Mononuclear cell (primary cell): ENCODE measurements around the gene BTG2. TPM values are rescaled to one million over a fixed set of nuclear protein-coding genes. Genes with fewer than 3 reads are reported as not detected.
"Not testable (repeated sequence)": the region's sequence is repeated elsewhere in the genome, so short reads cannot be mapped to it uniquely, and the experiment has no call there.

Experiments used
- H3K27me3 ChIP-seq: 2 replicates; pipeline ENCODE4 v1.6.0; 2011; ENCODE audit warnings: low read length, control low read depth; ENCODE audit not compliant: insufficient read depth
- H3K4me1 ChIP-seq: 2 replicates; pipeline ENCODE4 v1.5.1; 2011; ENCODE audit warnings: mild to moderate bottlenecking, low read length, control low read depth; ENCODE audit not compliant: insufficient read depth
- H3K4me3 ChIP-seq: 2 replicates; pipeline ENCODE4 v1.5.1; 2011; ENCODE audit warnings: mild to moderate bottlenecking, low read length, moderate library complexity
- H3K9me3 ChIP-seq: 2 replicates; pipeline ENCODE4 v1.5.1; 2011; ENCODE audit warnings: low read depth, mild to moderate bottlenecking, control low read depth, low read length
- total RNA-seq: library from RNA; depleted of rRNA; stranded (reverse); fragments of >200 nt; gene quantifications from one replicate; pipeline ENCODE4 v1.2.3, GENCODE V29; 2012

BTG2 gene
- total RNA-seq, 1 donor: 842 TPM

DNA sequence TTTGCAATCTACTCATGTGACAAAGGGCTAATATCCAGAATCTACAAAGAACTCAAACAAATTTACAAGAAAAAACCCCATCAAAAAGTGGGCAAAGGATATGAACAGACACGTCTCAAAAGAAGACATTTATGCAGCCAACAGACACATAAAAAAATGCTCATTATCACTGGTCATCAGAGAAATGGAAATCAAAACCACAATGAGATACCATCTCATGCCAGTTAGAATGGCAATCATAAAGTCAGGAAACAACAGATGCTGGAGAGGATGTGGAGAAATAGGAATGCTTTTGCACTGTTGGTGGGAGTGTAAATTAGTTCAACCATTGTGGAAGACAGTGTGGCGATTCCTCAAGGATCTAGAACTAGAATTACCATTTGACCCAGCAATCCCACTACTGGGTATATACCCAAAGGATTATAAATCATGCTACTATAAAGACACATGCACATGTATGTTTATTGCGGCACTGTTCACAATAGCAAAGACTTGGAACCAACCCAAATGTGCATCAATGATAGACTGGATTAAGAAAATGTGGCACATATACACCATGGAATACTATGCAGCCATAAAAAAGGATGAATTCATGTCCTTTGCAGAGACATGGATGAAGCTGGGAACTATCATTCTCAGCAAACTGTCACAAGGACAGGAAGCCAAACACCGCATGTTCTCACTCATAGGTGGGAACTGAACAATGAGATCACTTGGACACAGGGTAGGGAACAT is 8.9 kb downstream of the BTG2 start:
- H3K9me3 ChIP-seq, H3K27me3 ChIP-seq, H3K4me3 ChIP-seq: not testable (repeated sequence)
- H3K4me1 ChIP-seq: peaks cover 39% of the 10 kb centered on the region

GRCh38 chr1:203316626-203317093 is 11.3 kb downstream of the BTG2 start:
- Histone ChIP-seq H3K4me1 (peaks cover 41% of the 10 kb centered on the region), H3K9me3 (no peaks in the 10 kb centered on the region), H3K4me3 (no peak overlapping the region), H3K27me3 (no peaks in the 10 kb centered on the region)

GRCh38 chr1:203317429-203318228 is 12.3 kb downstream of the BTG2 start:
- no peak overlapping the region for H3K4me3 ChIP-seq
- H3K9me3 ChIP-seq: no peaks in the 10 kb centered on the region
- H3K27me3 ChIP-seq: no peaks in the 10 kb centered on the region
- H3K4me1 ChIP-seq: peaks cover 43% of the 10 kb centered on the region

GRCh38 chr1:203318229-203318517 is 12.9 kb downstream of the BTG2 start:
- Histone ChIP-seq H3K27me3 (no peaks in the 10 kb centered on the region), H3K4me3 (no peak overlapping the region), H3K4me1 (peaks cover 49% of the 10 kb centered on the region), H3K9me3 (no peaks in the 10 kb centered on the region)

DNA sequence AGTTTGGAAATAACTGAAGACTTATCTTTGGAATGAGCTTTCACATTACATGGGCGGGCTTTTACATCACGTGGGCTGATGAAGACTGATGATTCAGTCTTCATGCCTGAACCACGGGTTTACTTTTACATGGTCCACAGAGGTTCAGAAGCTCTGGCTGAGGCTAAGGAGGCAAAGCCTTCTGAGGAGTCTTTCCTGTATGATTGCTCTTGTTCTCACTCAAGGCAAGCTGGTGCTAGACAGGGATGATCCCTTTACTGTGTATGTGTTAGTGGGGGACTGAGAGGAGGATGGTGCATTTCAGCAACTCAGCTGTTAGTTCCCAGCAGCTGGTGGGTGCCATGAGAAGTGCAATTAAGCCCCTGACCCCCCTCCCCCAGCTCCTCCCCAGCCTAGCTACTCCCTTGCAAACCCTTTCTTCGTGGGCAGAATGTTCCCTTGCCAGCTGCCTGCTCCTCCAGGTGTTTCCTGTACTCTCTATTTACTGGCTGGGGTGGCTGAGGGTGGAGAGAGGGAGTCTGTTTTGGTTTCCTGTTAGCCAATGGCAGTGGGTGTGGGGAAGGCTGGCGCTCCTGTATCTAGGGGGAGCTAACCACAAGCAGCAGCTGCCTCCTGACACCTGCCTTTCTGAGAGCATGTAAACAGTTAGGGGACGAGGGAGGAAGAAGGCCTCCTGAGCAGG is 15.4 kb downstream of the BTG2 start:
- H3K4me3 ChIP-seq: no peak overlapping the region

GRCh38 chr1:203321273-203322052 is 16.1 kb downstream of the BTG2 start:
- Histone ChIP-seq H3K27me3 (no peaks in the 10 kb centered on the region), H3K4me3 (no peak overlapping the region), H3K9me3 (no peaks in the 10 kb centered on the region), H3K4me1 (peaks cover 82% of the 10 kb centered on the region)

More for the DNA sequence above, 15.4 kb downstream of the BTG2 start:
- Histone ChIP-seq H3K4me1 (peaks cover 74% of the 10 kb centered on the region), H3K27me3 (no peaks in the 10 kb centered on the region), H3K9me3 (no peaks in the 10 kb centered on the region)

GRCh38 chr1:203322500-203323179 is 17.3 kb downstream of the BTG2 start:
- H3K9me3 ChIP-seq: no peaks in the 10 kb centered on the region

DNA sequence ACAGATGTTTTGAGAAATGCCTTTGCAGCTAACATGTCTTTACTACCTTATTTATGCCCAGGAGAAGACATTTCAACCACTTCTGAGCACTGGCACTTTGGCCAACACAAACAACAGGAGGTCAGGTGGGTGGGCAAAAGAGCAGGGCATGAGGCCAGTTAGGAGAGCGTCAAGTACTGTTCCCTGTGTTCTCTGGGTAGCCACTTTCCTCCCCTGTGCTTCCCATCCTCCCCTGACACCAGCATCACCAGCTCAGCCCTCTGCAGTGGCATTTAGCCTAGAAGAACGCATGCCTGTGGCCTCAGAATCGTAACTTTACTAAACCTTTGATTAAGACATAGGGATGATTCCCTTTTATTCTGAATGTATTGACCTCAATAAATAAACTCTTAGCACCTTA is 18.3 kb downstream of the BTG2 start:
- no peaks in the 10 kb centered on the region for H3K27me3 ChIP-seq
- H3K4me3 ChIP-seq: no peak overlapping the region
- H3K4me1 ChIP-seq: peaks cover 95% of the 10 kb centered on the region
- H3K9me3 ChIP-seq: no peaks in the 10 kb centered on the region

More at GRCh38 chr1:203322500-203323179, 17.3 kb downstream of the BTG2 start:
- no peak overlapping the region for H3K4me3 ChIP-seq
- no peaks in the 10 kb centered on the region for H3K27me3 ChIP-seq
- peaks cover 90% of the 10 kb centered on the region for H3K4me1 ChIP-seq

- no peak overlapping the region for H3K4me3 ChIP-seq
- no peaks in the 10 kb centered on the region for H3K27me3 ChIP-seq
- no peaks in the 10 kb centered on the region for H3K9me3 ChIP-seq
- H3K4me1 ChIP-seq: peaks cover 87% of the 10 kb centered on the region
Measured at GRCh38 chr1:203324105-203325025, 19.0 kb downstream of the BTG2 start.

- no peak overlapping the region for H3K4me3 ChIP-seq
- H3K9me3 ChIP-seq: no peaks in the 10 kb centered on the region
- H3K4me1 ChIP-seq: peaks cover 81% of the 10 kb centered on the region
- H3K27me3 ChIP-seq: no peaks in the 10 kb centered on the region
Measured at GRCh38 chr1:203325026-203325417, 19.7 kb downstream of the BTG2 start.

- Histone ChIP-seq H3K4me1 (peaks cover 76% of the 10 kb centered on the region), H3K27me3 (no peaks in the 10 kb centered on the region), H3K9me3 (no peaks in the 10 kb centered on the region), H3K4me3 (no peak overlapping the region)
Measured at GRCh38 chr1:203325418-203326091, 20.2 kb downstream of the BTG2 start.

GRCh38 chr1:203326830-203327683 is 21.7 kb downstream of the BTG2 start:
- no peaks in the 10 kb centered on the region for H3K9me3 ChIP-seq
- H3K4me3 ChIP-seq: peak overlapping the region; percentile 35
- no peaks in the 10 kb centered on the region for H3K27me3 ChIP-seq
- H3K4me1 ChIP-seq: peaks cover 61% of the 10 kb centered on the region
